ENCODE data around the gene TMEM232. TPM values are rescaled to one million over a fixed set of nuclear protein-coding genes. Genes with fewer than 3 reads are reported as not detected.

Gene TMEM232
- total and polyA plus RNA-seq, 2 experiments from 2014 or later, result 1.3 to 1.9 TPM

GRCh38 chr5:110397281-110397680 lies 329.2 kb downstream of the TMEM232 start:
- H3K9me3 Mint-ChIP-seq, result no peaks in the 10 kb centered on the region
- no peaks in the 10 kb centered on the region for H3K4me1 ChIP-seq (ENCODE audit: insufficient read depth)
- no peaks in the 10 kb centered on the region for H3K4me1 Mint-ChIP-seq
- H3K27me3 ChIP-seq (ENCODE audit: insufficient read depth), result no peaks in the 10 kb centered on the region
- H3K9me2 ChIP-seq (ENCODE audit: insufficient read depth), result no peaks in the 10 kb centered on the region
- no peak for ATAC-seq
- H3F3A ChIP-seq (replicated peaks; ENCODE audit: low read depth), result no peaks in the 10 kb centered on the region
- H3K27ac ChIP-seq (ENCODE audit: low read depth), result no peak overlapping the region
- H3K27me3 Mint-ChIP-seq (ENCODE audit: insufficient read depth, low read depth, poor library complexity), result peaks cover 1% of the 10 kb centered on the region
- H4K20me1 ChIP-seq (replicated peaks; ENCODE audit: insufficient read depth), result no peaks in the 10 kb centered on the region
- H3K36me3 Mint-ChIP-seq (ENCODE audit: low read depth), result no peaks in the 10 kb centered on the region
- H3K4me3 ChIP-seq, result no peak overlapping the region
- no peak for DNase-seq (ENCODE audit: low spot score)
- no peaks in the 10 kb centered on the region for H3K36me3 ChIP-seq (ENCODE audit: insufficient read depth)
- H3K79me2 ChIP-seq (replicated peaks; ENCODE audit: insufficient read depth), result no peaks in the 10 kb centered on the region
- TF ChIP-seq ETS1 (IDR thresholded peaks at IDR 0.05) (no peak), ZNF462 (CRISPR knock-in tag; IDR thresholded peaks at IDR 0.05) (no peak), ZNF331 (CRISPR knock-in tag; IDR thresholded peaks at IDR 0.05; ENCODE audit: low read depth) (no peak), EZH2phosphoT487 (IDR thresholded peaks at IDR 0.05; ENCODE audit: unreplicated experiment) (no peak), NANOG (IDR thresholded peaks at IDR 0.05; ENCODE audit: borderline replicate concordance) (no peak), REST (IDR thresholded peaks at IDR 0.05; ENCODE audit: unreplicated experiment) (no peak), POLR2AphosphoS5 (IDR thresholded peaks at IDR 0.05; ENCODE audit: low read depth) (no peak), ZNF114 (CRISPR knock-in tag; IDR thresholded peaks at IDR 0.05) (no peak), EZH2 (IDR thresholded peaks at IDR 0.05; ENCODE audit: low read depth, unreplicated experiment) (no peak), STAT1 (IDR thresholded peaks at IDR 0.05; ENCODE audit: unreplicated experiment) (no peak), CREB1 (CRISPR knock-in tag; IDR thresholded peaks at IDR 0.05; ENCODE audit: low read depth) (no peak), JUNB (IDR thresholded peaks at IDR 0.05; ENCODE audit: unreplicated experiment) (no peak), CTCF (conservative IDR thresholded peaks at IDR 0.05; ENCODE audit: low read depth in 2 of 2) (no peak)
- H2AFZ ChIP-seq, result no peak overlapping the region
- no peak overlapping the region for H3K4me2 ChIP-seq
- H3K4me3 Mint-ChIP-seq, result no peak overlapping the region
- no peak overlapping the region for H3K27ac Mint-ChIP-seq
